HG02852 (cell line): Measurements from ENCODE around the gene SYT7.

Experiments used
- ATAC-seq: cut with Tn5 transposase; IDR thresholded peaks from one replicate; pipeline ENCODE4 v1.9.1; 2021; ENCODE audit warnings: mild to moderate bottlenecking, moderate library complexity; ENCODE audit not compliant: unreplicated experiment

SYT7 gene

DNA sequence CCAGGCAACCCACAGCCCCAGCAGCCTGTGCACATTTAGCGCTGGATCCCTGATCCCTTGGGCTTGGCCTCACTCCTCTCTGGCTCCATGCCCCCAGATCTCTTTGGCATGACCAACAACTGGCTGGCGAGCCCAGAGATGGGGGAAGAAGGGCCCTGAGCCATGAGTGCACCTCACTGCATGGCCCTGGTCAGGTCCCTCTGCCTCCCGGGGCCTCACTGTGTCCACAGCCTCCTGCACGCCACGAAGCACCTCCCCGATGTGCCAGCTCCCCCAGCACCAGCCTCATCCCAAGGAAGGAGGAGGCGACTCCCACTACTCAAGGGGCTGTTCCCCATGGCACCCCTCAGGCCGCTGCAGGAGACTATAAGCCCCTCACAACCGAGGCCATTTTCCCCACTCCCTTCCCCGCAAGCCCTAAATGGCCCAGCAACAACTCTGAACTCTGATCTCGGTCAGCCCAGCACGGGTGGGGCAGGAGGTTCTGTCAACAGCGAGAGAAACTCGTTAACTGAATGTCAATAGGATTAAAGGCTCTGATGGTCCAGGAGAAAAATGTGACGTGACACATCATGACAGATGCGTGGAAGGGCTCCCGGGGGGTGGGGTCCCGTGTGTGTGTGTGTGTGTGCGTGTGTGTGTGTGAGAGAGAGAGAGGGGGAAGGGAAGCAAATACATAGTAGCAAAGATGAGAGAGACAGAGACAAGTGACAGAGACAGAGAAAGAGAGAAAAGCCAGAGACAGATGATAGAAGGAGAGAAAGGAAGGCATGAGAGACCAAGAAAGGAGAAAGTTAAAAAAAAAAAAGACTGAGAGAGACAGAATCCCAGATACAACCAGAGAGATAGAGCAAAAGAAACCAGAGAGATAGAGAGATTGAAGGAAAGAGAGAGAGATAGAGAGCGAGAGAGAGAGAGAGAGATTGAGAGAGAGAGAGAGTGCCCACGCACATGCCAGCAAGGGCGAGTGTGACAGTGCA lies 28.4 kb upstream of the SYT7 start:
- ATAC-seq = no peak

- no peak for ATAC-seq
These were observed 27.2 kb upstream of the SYT7 start for GRCh38 chr11:61607920-61608599.

- no peak for ATAC-seq
These were observed 26.6 kb upstream of the SYT7 start for GRCh38 chr11:61607426-61607825.

DNA sequence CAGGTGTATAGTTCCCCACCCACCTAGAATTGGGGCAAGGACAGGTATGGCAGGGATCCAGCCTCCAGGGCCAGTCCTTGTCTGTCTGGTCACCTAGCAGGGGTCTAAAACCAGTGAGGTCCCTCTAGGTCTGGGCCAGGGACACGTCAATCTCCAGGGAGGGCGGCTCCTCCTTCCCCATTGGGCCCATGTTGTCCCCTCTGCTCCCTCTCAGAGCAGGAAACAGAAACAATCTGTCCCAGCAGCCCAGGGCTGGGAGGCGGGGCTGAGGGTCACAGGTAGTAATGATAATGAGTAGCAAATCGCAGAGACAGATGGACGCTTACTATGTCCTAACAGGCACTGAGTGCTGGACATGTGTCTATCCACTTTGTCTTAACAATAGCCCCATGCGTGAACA lies 22.8 kb upstream of the SYT7 start:
- ATAC-seq = no peak

DNA sequence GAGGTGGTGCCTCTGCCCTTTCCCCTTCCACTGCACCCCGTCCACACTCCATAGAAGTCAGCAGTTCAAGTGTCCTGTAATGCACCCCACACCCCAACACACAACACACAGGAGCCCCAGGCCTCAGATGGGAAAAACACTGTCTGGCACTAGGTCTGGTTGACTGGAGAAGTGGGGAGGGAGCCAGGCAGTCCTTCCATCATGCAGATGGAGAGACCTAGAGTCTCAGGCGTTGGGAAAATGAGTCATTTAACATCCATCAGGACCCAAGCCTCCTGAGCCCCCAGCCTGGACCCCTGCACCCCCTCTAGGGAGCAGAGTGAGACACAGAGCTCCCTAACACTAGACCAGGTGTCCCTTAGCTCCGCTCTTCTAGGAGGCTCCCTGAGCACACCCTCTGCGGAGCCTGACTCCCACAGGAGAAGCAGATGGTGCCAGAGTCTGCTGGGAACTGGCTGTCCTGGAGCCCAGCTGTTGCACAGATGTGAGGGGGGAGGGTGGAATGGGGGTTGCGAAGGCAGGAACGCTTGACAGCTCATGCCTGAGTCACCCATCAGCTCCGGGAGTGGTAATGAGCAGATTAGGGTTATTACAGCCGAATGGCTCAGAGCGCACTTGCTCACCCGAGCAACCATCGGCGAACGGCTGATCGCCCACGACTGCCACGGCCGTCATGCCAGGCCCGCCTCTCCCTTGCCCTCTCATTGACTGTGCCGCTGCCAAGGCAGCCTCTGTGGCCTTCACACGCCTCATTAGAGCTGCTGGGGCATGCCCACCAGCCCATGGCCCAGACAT lies 22.1 kb upstream of the SYT7 start:
- ATAC-seq = no peak

DNA sequence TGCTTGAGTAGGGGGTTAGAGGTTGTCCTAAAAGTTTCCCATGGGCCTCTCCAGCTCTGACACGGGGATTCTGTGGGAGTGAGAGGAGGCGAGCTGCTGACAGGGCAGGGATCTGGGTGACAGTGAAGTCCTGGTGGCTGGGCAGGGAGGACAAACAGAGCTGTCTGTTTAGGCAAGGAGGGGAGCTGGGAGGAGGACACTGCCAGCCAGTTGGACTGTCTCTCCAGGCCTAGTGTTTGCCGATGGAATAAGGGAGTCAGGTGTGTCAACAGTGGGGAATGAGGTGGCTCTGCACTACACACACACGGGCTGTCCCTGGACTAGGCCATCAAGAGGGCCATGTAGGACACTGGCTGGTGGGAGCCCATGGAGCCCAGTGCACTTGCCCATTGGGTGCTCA lies 20.6 kb upstream of the SYT7 start:
- ATAC-seq = no peak

GRCh38 chr11:61599968-61600710 lies 19.3 kb upstream of the SYT7 start:
- ATAC-seq = no peak

DNA sequence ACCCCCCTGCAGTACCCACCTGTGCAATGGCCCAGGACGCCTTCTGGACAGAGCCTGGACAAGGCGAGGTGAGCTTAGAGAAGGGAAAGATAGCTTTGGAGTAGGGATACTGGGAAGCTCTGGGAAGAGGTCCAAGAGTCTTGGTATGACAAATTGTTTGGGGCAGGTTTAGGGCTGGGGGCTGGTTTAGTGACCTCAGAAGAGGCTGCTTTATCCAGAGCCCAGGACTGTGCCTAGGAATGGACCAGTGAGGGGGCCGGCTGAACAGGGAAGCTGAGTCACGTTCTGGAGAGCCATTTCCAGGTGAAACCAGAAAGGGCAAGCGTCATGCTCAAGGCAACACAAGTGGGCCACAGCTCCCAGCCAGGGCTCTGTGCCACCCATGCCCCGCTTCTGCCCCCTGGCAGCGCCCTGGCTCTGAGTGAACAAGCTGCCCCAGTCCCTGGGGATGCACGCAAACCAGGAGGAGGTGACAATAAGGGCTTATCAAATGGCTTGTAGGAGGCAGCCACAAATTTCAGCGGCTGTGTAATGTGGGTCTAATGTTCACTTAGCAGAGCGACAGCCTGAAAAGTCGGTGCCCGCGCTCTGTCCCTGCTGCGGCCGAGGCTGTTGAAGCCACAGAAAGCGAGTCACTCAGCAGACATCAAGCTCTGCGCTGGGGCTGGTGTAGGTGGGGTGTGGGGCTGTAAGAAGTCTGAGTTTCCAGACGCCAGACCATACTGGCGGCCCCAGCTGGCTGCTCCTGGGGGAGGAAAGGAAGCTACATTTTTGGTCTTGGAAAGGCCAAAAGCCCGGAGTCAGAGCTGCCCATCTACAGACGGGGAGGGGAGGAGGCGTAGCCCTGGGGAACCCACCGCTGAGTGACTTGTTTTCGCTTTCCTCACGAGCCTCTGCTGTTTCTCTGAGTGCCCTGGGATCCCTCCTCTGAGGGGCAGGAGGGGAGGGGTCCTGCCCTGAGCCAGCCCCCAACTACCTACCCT lies 18.3 kb upstream of the SYT7 start:
- ATAC-seq = no peak

DNA sequence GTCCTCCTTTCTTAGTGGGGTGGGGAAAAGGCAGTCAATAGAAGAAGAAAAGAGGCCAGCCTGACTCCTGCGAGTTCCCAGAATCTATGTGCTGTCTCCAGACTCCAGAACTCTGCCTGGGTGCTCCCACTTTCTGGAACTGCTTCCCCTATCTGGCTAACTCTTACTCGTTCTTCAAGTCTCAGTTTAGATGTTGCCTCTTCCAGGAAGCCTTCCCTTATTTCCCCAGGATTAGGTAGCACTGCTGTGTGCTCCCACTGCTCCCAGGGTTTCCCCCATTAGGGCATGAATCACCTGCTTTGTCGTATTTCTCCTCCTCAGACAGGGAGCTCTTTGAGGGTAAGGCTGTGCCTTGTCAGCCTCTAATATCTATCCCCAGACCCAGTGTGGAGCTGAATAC lies 17.5 kb upstream of the SYT7 start:
- ATAC-seq = no peak

GRCh38 chr11:61596990-61597389 lies 16.1 kb upstream of the SYT7 start:
- no peak for ATAC-seq

- no peak for ATAC-seq
These were observed 15.7 kb upstream of the SYT7 start for GRCh38 chr11:61596542-61596941.

DNA sequence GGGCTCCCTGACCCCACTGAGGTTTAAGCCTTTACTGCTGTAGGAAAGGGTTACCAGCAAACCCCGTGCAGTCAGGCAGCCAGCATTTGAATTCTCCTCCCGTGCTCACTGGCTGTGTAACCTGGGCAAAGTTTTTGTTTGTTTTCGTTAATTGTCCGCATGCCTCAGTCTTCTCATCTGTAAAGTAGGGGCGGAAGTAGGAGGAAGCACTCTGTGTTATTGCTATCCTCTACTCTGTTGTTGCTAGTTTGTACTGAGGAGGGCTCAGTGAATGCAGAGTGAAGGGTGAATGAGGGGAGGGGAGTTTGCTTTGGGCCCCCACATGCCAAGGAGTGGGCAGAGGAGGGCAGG lies 14.0 kb upstream of the SYT7 start:
- no peak for ATAC-seq

DNA sequence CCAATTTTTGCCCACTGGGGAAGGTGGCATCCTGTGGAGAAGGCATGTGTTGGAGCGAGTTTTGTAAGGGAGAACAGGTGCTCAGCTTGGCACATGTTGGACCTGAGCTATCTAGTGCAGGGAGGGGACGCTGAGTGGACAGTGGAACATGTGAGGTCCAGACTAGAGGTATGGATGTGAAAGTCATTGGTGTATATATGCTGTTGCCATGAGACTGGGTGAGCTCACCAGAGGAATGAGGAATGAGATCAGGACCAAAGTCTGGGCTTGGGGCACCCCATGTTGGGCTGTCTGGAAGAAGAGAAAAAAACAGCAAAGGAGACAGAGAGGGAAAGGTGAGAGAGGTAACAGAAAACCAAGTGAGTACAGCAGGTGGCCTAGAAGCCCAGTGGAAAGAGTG lies 12.3 kb upstream of the SYT7 start:
- ATAC-seq = no peak

GRCh38 chr11:61592176-61592575 lies 11.3 kb upstream of the SYT7 start:
- ATAC-seq = no peak

DNA sequence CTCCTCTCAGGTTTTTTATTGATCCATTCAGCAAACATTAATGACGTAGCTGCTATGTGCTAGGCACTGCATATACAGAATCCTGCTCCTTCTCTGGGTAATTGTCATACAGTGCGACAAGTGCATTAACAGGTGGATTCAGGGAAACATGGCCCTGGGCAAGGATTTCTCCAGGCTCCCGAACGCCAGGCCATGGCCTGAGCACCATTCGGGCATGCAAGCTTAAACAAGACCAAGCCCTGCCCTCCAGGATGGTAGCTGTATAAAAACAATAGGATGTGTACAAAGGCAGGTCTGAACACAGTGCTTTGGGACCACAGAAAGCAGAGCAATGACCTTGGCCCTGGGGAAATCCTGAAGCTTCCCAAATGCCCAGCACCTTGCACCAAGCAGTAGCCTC lies 9.1 kb upstream of the SYT7 start:
- ATAC-seq = no peak

DNA sequence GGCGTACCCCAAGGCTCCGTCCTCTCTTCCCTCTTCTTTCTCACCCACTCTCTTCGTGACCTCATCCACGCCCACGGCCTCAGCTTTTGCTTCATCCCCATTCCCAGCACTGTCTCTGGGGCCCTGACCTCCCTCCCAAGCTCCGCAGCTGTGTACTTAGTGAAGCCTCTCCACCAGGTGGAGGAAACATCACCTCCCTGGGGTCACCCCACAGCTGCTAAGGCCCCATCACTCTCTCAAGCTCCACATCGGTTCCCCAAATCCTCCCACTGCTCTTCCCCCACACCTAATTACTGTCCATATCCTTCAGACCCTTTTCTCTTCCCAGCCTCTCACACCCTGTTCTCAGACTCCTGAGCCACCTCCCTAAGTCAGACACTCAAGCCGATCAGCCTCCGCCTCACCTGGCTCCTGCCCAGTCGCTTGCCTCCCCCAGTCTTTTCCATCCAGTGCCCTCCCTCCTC lies 7.9 kb upstream of the SYT7 start:
- ATAC-seq = no peak

- no peak for ATAC-seq
These were observed 7.3 kb upstream of the SYT7 start for GRCh38 chr11:61587951-61588727.

DNA sequence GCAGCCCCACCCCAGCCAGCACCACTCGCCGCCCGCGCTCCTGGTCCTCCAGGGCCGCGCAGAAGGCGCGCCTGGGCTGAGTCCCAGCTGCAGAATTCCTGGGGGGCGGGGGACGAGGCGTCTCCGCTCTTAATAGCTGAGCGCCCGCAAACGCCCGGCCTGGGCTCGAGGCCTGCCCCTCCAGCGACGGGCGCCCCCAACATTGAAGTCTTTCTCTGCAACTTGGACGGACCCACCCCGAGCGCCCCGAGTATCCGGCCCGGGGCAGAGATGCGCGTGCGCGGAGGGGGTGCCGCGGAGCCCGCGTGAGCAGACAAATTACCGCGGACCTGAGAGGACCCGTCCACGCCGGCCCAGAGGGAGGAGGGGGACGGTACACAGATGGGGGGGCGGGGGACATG lies 6.7 kb upstream of the SYT7 start:
- ATAC-seq = no peak
